CD4-positive, alpha-beta T cell treated with Interferon alpha-2 for 1 hour (primary cell): ENCODE data around the gene UBN1.

ENCODE experiments used
- DNase-seq, 2 donors: peaks; one replicate each; pipeline ENCODE4 v3.0.0-alpha.2; 2020 to 2022

Gene UBN1, protein sequence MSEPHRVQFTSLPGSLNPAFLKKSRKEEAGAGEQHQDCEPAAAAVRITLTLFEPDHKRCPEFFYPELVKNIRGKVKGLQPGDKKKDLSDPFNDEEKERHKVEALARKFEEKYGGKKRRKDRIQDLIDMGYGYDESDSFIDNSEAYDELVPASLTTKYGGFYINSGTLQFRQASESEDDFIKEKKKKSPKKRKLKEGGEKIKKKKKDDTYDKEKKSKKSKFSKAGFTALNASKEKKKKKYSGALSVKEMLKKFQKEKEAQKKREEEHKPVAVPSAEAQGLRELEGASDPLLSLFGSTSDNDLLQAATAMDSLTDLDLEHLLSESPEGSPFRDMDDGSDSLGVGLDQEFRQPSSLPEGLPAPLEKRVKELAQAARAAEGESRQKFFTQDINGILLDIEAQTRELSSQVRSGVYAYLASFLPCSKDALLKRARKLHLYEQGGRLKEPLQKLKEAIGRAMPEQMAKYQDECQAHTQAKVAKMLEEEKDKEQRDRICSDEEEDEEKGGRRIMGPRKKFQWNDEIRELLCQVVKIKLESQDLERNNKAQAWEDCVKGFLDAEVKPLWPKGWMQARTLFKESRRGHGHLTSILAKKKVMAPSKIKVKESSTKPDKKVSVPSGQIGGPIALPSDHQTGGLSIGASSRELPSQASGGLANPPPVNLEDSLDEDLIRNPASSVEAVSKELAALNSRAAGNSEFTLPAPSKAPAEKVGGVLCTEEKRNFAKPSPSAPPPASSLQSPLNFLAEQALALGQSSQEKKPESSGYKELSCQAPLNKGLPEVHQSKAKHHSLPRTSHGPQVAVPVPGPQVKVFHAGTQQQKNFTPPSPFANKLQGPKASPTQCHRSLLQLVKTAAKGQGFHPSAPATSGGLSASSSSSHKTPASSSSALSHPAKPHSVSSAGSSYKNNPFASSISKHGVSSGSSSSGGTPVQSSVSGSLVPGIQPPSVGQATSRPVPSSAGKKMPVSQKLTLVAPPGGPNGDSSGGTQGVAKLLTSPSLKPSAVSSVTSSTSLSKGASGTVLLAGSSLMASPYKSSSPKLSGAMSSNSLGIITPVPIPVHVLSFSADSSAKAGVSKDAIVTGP (N-terminal part only)

DNA sequence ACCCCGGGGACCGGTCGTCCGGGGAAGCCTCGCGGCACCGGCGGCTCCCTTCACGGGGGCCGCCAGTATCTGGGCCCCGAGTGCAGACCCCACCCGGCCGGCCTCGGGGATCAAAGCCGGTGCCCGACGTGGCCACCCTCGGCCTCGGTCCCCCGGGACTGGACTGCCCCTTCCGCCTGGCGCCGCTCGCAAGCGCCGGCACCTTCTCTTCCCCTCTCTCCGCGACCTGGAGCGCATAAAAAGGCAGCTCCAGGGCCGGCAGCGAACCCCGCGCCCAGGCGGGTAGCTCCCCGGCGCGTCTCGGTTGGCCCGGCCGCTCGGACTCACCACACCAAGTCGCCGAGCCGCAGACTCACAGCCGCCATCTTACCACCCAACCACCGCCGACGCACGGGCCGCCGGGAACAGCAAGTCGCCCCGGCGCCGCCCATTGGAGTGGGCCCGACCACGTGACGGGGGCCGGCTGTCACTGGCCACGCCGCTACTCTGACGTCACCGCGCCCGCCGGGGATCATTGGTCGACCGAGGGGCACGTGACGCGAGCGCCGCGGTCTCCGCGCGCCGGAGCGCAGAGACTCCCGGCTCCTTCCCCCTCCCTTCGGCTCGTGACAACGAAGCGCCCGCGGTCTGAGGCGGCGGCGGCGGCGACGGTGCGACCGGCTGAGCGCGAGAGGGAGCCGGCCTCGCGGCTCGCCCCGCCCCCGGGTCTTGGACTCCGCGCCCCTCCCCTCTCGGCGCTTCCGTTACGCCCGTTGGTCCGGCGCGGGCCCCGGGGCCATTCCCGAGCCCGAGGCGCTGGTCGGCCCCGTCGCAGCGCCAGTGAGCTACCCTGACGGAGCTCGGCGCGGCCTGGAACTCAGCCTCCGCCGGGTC lies at the start of gene UBN1, which contains the start of gene GLYR1:
UBN1 (plus strand) TSS at position 581 of the 873 bp plus-strand sequence. CDS start 5,437 bp downstream, outside the sequence.
GLYR1 (minus strand) TSS at position 388 of the 873 bp plus-strand sequence; CDS start at position 365, 23 bp downstream.
- DNase-seq: peak; percentile 98 to 99

DNA sequence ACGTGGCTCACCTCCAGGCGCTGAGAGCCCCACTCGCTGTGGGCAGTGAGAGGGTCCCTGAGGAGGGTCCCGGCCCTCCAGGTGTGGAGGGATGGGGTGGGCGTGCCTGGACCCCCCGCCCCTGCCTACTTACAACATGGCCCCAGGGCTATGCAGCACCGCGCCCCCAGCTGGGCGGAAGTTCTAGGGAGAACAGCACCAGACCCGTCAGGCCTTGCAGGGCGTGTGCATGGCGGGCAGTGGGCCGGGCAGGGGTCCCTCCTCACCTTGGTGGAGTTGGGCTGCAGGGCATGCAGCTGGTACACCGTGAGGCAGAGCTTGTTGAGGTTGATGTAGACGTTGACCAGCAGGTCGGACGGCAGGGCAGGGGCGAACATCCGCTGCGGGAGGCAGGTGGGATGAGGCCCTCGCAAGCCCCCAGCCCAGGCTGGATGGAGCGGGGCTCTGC lies 49.5 kb upstream of the UBN1 start:
- no peak for DNase-seq

DNA sequence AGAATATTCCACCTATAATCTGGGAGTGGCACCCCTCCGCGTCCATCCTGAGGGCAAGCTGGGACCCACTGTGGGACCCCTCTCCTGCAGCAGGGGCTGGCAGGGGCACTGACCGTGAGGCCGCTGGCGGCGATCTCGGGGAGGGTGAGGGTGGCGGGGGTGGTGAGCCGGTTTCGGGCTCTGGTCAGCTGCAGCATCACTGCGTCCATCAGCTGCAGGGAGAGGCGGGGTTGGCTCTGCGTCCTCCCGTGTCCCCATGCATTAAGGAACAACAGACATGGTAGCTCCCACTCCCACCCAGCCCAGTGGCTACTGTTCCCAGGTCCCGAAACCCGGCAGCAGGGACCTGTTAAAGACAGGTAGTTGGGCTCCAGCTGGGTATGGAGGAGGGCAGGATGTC lies 48.8 kb upstream of the UBN1 start:
- DNase-seq: no peak

DNA sequence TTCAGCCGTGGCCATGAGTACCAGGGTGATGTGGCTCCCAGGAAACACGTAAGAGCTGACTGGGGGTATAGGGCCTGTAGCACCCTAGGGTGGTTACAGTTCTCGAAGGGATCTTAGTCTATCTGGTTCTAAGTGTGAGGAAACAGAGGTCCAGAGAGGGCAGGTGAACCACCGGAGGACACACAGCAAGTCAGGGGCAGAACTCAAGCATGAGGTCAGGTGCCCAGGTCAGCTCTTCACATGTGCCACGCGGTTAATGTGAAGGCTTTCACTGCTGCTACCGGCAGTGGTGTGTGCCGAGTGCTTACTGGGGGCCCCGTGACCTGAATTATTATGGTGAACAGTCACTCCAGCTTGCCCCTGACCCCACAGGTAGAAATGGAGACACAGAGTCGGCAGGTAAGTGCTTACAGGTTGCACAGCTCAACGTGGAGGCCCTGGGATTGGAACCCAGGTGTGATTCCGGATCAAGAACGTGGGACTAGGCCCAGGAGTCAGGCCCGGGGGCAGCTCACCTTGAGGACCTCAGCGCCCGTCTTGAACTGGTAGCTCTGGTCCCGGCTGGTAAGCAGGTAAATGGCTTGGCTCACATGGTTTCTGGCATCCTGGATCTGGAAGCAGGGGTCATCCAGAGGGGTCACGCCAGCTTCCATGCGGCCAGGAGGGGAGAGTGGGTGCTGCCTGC lies 48.0 kb upstream of the UBN1 start:
- DNase-seq: no peak

DNA sequence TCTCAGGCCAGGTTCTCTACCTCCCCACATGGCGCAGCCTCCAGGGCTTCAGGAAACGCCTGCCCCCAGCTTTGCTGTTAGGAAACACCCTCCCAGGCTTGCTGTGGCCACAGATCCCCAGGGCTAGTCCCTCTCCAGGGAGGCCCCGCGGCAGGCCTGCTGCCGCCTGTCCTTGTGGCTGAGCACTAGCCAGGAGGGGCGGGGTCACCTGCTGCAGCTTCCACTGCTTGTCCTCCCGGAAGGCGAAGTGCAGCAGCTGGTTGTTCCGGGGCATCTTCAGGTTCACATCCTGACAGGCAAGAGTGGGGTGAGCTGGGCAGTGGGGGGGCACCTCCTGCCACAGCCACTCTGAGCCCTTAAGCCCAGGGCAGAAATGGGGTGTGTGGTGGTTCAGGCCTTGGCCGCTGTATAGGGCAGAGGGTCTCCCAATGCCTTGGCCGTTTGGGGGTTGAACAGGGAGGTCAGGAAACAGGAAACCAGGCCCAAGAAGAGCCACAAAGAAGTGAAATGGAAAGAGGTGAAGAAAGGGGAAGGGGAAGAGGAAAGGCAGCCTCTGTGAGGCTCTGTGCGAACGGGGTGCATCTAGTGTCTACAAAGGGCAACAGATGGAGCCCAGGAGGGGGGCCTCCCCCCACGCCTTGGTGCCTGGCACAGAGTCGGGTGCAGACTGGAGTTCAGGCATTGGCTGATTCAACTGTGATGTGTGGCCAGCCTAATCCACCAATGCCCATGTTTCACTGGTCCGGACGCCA lies 46.8 kb upstream of the UBN1 start:
- no peak for DNase-seq

DNA sequence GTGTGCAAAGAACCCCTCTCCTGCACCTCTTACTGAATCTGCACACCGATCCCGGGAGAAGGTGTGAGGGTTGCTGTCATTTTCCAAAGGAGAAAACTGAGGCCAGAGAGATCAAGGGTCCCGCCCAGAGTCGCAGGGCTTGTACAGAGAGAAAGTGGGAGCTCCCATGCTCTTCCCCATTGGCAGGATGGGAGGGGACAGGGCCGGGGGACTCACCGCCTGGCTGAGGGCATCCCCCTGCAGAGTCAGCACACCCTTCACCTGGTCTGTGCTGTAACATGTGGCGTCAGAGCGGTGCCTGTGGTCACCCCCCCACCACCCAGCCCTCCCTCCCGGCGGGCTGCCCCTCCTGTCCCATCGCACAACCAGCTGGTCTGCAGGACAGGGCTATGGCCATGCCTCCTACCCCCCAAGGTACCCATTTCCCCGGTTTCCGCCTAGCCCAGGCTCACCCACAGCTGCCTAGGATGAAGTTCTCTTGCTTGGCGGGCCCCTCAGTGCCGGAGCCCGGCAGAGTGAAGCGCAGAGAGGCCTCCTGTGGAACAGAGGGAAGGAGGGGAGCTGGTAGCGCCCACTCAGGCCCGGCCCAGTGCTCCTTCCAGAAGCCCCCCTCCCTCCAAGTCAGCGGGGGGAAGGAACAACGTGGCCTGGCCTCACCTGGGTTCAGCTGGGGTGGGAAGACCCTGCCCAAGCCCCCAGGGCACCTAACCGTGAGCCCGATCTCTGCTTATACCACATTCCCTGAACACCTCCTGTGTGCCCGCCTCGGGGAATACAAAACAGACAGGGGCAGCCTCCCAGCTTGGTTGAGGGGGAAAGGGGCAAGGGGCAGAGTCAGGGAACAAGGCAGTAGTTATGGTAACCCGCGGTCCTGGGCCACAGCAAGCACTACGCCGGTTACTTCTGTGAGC lies 46.0 kb upstream of the UBN1 start:
- DNase-seq: no peak

DNA sequence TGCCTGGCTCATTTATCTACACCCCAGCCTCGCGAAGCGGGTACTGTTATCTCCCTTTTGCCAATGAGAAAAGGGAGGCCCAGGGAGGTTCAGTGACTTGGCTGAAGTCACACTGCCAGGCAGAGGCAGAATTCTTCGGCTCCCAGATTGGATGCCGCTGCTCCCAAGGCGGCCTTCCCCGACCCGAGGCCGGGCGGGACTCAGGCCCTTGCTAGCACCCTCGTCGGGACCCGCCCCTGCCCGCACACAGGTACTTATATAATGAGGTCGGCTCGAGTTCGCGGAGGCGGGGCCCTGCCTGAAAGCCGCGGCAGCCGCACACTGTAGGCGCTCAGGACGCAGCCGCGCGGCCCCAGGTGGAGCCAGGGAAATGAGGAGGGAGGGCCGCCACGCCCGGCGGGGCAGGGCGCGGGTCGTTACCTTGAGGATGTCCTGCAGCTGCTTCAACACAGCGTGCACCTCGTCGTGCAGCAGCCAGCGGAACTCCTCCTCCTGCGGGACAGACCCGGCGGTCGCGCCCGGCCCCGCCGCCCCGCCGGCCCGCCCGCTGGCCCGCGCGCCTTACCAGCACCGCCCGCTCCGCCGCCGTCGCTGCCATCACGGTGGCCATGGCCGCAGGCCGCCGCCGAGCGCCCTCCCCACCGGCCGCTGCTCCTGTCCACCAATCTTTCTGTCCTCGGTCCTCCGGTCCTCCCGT lies 45.2 kb upstream of the UBN1 start, which contains the start of gene ROGDI:
ROGDI (minus strand) TSS at position 672 of the 697 bp plus-strand sequence; CDS start at position 610, 62 bp downstream.
- DNase-seq: peak; percentile 88 to 90

DNA sequence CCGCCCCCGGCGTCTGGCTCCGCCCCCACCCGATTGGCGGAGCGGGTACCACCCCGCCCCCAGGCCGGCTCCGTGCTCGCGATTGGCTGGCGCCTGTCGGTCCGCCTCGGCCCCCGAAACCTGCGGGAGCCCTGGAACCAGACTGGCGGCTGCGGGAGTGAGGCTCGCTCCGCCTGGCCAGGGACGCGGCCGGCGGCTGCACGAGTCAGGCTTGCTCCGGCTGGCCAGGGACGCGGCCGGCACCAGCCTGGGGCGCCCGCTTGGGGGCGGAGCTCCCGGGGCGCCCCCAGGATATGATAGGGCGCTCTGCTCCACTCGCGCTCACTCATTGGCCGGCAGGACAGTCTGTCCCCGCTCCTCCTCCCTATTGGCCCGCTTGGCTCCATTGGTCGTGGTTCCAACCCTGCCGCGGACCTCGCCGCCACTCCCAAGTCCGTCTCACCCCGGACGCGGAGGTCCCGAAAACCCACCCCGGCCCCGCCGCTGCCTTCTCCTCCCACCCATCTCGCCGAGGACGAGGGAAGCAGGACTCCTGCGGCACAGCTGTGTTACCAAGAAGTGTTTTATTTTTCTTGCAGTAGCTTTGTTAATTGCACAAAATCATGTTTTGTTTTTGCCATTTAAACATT lies 44.5 kb upstream of the UBN1 start:
- peak; percentile 85 to 88 for DNase-seq

DNA sequence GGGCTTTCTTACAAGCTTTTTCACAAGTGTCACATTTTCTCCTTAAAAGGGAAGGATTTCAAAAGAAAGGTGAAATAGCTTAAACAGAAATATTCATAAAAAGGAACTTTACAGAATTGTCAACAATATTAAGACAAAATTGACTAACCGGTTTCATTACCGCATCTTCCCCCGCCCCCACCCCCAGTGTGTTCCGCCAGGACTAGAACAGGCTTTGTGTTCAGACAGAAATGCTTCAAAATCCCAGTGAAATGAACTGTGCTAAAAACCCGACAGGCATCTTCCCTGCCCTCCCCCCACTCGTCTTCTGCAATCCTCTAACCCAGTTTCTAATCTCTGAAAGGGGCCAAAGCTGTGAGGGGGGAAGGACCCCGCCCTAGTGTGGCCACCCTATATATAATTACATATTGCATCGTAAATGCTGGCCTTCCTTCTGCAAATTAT lies 43.9 kb upstream of the UBN1 start:
- DNase-seq: no peak

DNA sequence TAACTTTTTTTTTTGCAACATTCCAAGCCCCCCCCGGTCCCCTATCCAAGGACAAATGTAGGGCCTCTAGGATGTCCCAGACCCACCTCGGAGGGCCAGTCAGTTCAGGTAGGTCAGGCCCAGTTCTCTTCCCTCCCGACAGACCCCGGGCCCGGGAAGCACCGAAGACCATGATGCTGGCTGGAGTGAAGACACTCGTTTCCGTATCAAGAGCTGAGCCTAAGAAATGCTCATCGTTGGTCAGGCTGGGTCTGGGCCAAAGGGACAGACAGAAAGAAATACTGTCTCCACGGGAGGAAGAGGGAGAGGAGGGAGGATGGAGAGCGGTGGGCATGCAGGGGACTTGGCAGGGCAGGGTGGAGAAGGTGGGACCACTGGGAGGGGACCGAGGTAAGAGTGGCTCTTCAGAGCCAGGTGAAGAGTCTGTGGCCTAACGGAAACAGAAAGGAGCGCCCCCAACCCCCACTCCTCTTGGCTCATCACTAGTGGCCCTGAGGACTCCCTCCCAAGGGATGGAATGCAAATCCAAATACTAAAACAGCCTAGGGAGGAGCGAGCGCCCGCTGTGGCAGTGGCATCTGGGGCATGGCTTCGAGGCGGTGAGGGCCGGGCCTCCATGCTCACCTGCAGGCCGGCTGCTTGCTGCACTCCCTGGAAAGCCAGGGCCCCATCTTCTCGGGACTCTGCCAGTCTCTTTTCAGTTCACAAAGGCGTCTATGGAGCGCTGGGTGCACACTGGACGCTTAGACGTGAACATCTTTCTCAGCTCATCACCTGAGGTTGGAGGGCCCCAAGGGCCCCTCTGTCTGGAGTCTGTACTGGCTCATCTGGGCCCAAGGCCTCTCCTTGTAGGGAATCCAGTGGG lies 43.2 kb upstream of the UBN1 start:
- DNase-seq: no peak

DNA sequence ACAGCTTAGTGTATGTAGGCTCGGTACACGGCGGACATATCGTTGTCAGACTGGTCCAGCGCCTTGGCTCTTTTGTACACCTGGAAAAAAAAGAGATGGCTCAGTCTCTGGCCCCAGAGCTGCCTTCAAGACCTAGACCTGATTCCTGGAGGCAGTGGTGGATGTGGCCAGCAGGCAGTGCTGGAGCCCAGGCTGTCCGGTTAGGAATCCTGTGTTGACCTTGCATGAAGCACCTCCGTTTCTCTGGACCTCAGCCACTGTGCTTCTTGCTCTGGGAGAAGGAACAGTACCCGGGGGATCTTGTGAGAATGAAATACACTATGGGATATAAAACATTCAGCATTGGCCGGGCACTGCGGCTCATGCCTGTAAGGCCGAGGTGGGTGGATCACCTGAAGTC lies 42.0 kb upstream of the UBN1 start:
- DNase-seq: no peak

DNA sequence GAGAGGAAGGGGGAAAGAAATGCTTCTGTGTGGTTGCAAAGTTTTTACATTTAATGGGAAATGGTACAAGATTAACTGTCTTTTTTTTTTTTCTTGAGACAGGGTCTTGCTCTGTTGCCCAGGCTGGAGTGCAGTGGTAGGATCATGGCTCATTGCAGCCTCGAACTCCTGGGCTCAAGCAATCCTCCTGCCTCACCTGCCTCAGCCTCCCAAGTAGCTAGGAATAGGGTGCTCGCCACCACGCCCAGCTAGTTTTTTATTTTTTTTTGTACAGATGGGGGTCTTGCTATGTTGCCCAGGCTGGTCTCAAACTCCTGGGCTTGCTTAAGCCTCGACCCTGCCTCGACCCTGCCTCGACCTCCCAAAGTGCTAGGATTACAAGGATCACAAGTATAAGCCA lies 41.0 kb upstream of the UBN1 start:
- DNase-seq: no peak

DNA sequence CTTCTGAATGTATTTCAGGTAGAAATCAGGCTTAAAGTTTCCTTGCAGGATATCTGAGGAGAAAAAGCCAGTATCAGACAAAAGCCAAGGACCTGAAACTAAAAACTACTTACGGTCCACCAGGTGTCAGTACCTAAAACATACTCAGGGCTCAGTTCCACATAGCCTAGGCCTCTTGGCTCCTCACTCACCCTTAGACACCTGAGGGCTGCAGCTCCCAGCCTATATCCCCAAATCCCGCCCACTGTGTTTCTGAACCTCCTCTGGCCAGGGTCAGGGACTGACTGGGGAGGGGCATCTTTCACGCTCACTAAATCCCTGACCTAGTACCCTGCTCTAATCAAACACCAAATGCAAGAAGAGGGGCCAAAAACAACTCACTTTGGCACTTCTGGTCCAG lies 36.0 kb upstream of the UBN1 start:
- DNase-seq: no peak

DNA sequence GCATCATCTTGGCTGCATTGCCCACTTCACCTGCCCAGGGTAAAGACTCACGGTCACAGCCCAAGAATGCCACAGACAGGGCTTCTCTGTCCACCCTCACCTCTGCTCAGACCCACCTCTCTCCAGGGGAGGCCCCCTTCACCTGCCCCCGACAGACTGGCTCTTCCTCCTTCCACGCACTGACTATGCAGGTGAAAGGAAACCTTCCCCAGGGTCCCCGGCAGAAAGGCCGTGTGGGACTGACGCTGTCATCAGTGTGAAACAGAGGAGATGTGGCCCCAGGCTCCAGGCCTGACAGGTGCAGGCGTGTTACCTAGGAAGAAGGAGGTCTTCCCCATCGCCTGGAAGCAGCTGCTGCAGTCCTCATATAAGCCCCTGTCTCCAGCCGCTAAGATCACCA lies 35.5 kb upstream of the UBN1 start:
- no peak for DNase-seq

DNA sequence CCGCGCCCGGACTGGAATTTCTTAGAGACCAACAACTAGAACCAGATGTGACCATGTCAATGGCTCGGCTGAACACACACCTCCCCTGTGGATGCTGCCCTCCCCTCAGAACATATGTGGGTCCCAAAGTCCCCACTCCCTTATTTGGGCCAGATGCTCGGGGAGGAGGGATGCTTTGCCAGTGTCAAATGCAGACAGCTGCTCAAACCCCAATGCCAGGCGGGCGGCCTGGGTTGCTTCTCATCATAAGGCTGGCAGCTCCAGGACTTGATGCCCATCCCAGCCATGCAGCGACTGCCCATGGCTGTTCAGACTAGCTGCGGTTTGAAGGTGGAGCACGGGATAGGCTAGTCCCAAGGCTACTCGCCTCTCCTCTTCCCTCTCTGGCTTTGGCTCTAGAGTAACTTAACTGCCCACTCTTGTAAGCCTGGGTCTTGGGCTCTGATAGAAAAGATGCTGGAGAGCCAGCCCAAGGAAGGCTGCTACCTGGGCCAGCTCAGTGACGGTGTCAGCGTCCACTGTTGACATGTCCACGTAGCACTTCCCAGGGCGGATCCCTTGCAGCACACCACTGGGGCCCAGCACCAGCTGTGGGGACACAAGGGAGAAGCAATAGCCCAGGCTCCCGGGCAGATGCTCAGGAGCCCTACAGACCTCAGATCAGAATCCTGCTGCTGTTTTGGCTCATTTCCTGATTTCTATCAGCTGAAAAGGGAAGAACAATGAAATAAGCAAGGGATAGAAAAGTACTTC lies 33.9 kb upstream of the UBN1 start:
- DNase-seq: no peak

DNA sequence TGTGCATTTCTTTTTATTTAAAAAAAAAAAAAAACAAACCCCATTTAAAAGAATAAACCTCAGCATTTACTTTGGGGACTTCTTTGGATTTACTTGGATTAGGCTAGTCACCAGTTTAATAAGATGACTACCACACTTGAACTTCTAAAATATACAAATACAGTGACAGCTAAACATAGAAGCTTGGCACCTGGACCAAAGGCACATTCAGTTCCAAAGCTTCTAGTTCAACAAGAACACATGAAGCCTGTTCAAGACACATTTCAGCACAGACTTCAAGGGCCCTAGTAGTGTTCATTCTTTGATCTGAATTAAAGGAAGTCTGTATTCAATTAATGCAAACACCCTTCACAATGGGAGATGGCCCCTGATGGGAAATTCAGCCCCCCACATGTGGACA lies 33.2 kb upstream of the UBN1 start:
- no peak for DNase-seq
